Fibroblast of mammary gland (primary cell): ENCODE measurements around the gene ATP5PB.

ENCODE experiments used
- DNase-seq: peaks from one replicate; pipeline ENCODE4 v3.0.0-alpha.2; 2010; ENCODE audit warnings: low read depth
- H3K4me3 ChIP-seq: 2 replicates; pipeline ENCODE4 v1.5.1; 2011; ENCODE audit warnings: low read depth, mild to moderate bottlenecking, low read length, moderate library complexity; ENCODE audit not compliant: control insufficient read depth
- TF ChIP-seq, protein P1 (sequence below): conservative IDR thresholded peaks from 2 replicates; pipeline ENCODE4 v1.5.1; 2011; ENCODE audit warnings: low read depth, low read length, inconsistent platforms; ENCODE audit not compliant: control insufficient read depth, insufficient read depth

The ATP5PB gene

DNA sequence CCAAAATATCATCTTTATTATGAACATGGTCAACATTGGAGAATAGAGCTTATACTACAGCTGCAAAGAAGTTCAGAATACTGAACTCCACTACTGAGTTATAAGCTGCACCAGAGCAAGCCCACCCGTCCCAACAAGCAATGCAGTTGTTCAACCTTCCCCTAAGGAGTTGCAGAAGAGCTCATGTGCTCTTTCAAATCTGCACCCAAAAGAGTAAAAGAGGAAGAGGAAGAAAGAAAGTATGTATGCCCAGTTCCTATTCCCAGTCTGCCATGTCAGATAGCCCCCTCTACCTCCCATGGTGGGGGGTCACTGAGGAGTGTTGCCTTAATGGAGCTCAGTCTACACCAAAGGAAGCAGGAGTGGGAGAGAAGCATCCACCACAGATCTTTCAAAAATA lies 31.4 kb downstream of the ATP5PB start:
- H3K4me3 ChIP-seq, result no peak overlapping the region
- no peak for DNase-seq
- TF ChIP-seq, protein P1, sequence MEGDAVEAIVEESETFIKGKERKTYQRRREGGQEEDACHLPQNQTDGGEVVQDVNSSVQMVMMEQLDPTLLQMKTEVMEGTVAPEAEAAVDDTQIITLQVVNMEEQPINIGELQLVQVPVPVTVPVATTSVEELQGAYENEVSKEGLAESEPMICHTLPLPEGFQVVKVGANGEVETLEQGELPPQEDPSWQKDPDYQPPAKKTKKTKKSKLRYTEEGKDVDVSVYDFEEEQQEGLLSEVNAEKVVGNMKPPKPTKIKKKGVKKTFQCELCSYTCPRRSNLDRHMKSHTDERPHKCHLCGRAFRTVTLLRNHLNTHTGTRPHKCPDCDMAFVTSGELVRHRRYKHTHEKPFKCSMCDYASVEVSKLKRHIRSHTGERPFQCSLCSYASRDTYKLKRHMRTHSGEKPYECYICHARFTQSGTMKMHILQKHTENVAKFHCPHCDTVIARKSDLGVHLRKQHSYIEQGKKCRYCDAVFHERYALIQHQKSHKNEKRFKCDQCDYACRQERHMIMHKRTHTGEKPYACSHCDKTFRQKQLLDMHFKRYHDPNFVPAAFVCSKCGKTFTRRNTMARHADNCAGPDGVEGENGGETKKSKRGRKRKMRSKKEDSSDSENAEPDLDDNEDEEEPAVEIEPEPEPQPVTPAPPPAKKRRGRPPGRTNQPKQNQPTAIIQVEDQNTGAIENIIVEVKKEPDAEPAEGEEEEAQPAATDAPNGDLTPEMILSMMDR, result no peak

GRCh38 chr1:111481387-111482221 lies 32.3 kb downstream of the ATP5PB start:
- TF ChIP-seq, protein P1, result peak; percentile 73
- H3K4me3 ChIP-seq, result no peak overlapping the region
- peak; percentile 60 for DNase-seq

DNA sequence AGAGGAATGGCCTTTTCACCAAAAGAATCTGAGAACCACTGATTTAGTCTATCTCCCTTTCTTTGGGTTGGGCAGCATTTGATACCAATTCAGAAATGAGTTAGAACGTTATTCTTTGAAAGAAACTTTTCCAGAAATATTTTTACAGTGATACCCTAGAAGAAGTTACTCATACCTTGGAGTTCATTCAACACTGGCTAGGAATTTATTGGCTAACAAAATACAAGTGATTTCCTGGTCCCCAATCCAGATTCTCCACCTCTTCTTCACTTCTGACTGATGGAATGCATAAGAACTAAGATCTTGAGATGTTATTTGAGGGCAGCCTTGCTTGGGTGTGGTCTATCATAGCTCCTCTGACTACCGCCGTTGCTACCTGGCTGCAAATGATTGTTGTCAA lies 33.9 kb downstream of the ATP5PB start:
- TF ChIP-seq, protein P1, result no peak
- peak; percentile 42 for DNase-seq
- no peak overlapping the region for H3K4me3 ChIP-seq

DNA sequence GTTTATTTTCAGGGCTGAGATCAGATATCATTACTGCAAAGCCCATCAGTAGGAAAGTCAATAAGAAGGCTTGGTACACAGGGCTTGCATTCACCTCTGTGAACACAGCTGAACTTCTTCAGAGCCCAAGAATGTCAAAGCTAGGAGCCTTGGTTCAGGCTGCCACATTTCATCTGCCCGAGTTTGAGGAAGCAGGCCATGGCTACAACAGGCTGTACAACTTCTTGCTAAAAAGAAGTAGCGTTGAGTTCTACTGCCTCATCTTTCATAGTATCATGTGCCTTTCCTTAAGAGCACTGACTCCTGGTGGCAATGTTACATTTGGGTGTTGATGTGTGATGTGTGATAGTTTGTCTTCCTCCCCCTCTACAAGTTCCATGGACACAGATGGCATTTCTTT lies 34.6 kb downstream of the ATP5PB start:
- H3K4me3 ChIP-seq, result no peak overlapping the region
- TF ChIP-seq, protein P1, result no peak
- no peak for DNase-seq

- DNase-seq, result no peak
- no peak overlapping the region for H3K4me3 ChIP-seq
- TF ChIP-seq, protein P1, result no peak
These were observed 35.2 kb downstream of the ATP5PB start for GRCh38 chr1:111484391-111485026.

GRCh38 chr1:111486431-111486830 lies 37.2 kb downstream of the ATP5PB start:
- TF ChIP-seq, protein P1, result no peak

More at GRCh38 chr1:111486431-111486830, 37.2 kb downstream of the ATP5PB start:
- H3K4me3 ChIP-seq, result no peak overlapping the region
- DNase-seq, result no peak
